SK-N-MC (cell line): ENCODE results near the gene LSAMP.

ENCODE experiments used
- EZH2 ChIP-seq: fragments of 200-600 bp; sonication (generic); IDR thresholded peaks from one replicate; pipeline ENCODE4 v1.6.1; 2017; ENCODE audit warnings: antibody characterized with exemption
- FOXP2 ChIP-seq: optimal IDR thresholded peaks from 2 replicates; pipeline ENCODE3; 2011; ENCODE audit warnings: mild to moderate bottlenecking, moderate library complexity; ENCODE audit not compliant: insufficient read depth; ENCODE audit errors: extremely low read length, control extremely low read depth
- POLR2AphosphoS5 ChIP-seq: IDR thresholded peaks from 2 replicates; pipeline ENCODE4 v1.6.1; 2012; ENCODE audit warnings: mild to moderate bottlenecking, low read depth, low read length, borderline replicate concordance

GRCh38 chr3:115943579-115943978 lies 501.7 kb downstream of the LSAMP start:
- TF ChIP-seq EZH2 (no peak), POLR2AphosphoS5 (no peak), FOXP2 (no peak)
